Measurements from ENCODE around the gene ADGRD1.
"Not testable (repeated sequence)": the region's sequence is repeated elsewhere in the genome, so short reads cannot be mapped to it uniquely, and the experiment has no call there.

DNA sequence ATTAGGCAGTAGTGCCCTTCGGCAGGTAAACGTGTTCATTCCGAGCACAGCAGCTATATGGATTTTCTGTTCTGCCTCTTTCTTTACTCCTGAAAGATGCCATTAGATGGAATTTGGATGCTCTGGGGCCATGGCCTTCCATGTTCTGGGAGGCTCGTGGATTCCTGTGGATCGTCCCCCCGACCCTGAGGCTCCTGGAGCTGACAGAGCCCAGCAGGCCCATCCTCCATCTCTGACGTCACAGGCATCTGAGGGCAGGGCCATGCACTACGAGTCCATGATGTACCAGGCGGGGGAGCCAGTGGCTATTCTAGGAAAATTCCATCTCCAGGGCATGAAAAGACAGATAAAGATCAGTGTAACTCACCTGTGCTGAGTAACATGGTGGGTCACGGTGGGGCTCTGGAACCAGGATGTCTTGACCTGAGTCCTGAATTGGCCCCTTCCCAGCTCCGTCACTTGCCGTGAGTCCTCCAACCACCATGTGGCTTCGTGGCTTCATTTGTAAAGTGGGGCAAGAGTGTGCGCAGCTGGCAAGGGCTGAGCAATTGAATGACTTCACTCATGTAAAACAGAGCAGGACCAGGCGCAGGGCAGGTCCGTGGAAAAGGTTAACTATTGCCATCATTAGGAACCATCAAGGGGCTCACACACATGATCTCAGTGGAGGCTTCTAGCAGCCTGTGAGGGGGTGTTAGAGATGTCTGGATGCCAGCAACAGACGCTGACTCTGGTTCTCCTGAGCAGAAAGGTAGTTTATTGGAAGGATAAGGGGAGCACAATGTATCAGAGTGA lies 115.4 kb downstream of the ADGRD1 start:
- TF ChIP-seq, protein P1, sequence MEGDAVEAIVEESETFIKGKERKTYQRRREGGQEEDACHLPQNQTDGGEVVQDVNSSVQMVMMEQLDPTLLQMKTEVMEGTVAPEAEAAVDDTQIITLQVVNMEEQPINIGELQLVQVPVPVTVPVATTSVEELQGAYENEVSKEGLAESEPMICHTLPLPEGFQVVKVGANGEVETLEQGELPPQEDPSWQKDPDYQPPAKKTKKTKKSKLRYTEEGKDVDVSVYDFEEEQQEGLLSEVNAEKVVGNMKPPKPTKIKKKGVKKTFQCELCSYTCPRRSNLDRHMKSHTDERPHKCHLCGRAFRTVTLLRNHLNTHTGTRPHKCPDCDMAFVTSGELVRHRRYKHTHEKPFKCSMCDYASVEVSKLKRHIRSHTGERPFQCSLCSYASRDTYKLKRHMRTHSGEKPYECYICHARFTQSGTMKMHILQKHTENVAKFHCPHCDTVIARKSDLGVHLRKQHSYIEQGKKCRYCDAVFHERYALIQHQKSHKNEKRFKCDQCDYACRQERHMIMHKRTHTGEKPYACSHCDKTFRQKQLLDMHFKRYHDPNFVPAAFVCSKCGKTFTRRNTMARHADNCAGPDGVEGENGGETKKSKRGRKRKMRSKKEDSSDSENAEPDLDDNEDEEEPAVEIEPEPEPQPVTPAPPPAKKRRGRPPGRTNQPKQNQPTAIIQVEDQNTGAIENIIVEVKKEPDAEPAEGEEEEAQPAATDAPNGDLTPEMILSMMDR (IDR thresholded peaks at IDR 0.05): not testable (repeated sequence)
- not testable (repeated sequence) for TF ChIP-seq POLR2A (IDR thresholded peaks at IDR 0.05; ENCODE audit: low read depth); EP300 (IDR thresholded peaks at IDR 0.05); POLR2AphosphoS5 (IDR thresholded peaks at IDR 0.05)

Data from esophagus muscularis mucosa (tissue), 4 donors.